ENCODE results near the gene FUS.
A peak's percentile ranks its signal among the peaks of the same experiment; 100 is the strongest.
"Not testable (repeated sequence)": the region's sequence is repeated elsewhere in the genome, so short reads cannot be mapped to it uniquely, and the experiment has no call there.

The FUS gene

GRCh38 chr16:31198207-31198882, 18.4 kb downstream of the FUS start:
- H3K9ac ChIP-seq (ENCODE audit: low read depth, low read length) = no peak overlapping the region
- no peak overlapping the region for H3K4me3 ChIP-seq (ENCODE audit: low read length)
- 89% methylated on average over 7 of the region's 7 CpGs for WGBS
- H3K27me3 ChIP-seq (ENCODE audit: insufficient read depth, low read length) = peaks cover 20% of the 10 kb centered on the region
- peak overlapping the region; percentile 12; the same call in 1 of the 2 replicates for H3K27ac ChIP-seq (ENCODE audit: low read depth, low read length)
- H3K9me3 ChIP-seq (ENCODE audit: insufficient read depth, low read depth, low read length) = no peaks in the 10 kb centered on the region
- peaks cover 47% of the 10 kb centered on the region for H3K36me3 ChIP-seq (ENCODE audit: insufficient read depth, low read length)
- H3K4me1 ChIP-seq (ENCODE audit: insufficient read depth, low read length) = no peaks in the 10 kb centered on the region

GRCh38 chr16:31199430-31200041, 19.6 kb downstream of the FUS start:
- Histone ChIP-seq H3K9me3 (ENCODE audit: insufficient read depth, low read depth, low read length) (no peaks in the 10 kb centered on the region), H3K4me3 (ENCODE audit: low read length) (no peak overlapping the region), H3K27me3 (ENCODE audit: insufficient read depth, low read length) (peaks cover 24% of the 10 kb centered on the region), H3K4me1 (ENCODE audit: insufficient read depth, low read length) (no peaks in the 10 kb centered on the region), H3K27ac (ENCODE audit: low read depth, low read length) (no peak overlapping the region), H3K9ac (ENCODE audit: low read depth, low read length) (no peak overlapping the region), H3K36me3 (ENCODE audit: insufficient read depth, low read length) (peaks cover 35% of the 10 kb centered on the region)
- 91% methylated on average over 5 of the region's 5 CpGs for WGBS

- Histone ChIP-seq H3K27me3 (ENCODE audit: insufficient read depth, low read length) (peaks cover 30% of the 10 kb centered on the region), H3K36me3 (ENCODE audit: insufficient read depth, low read length) (peaks cover 29% of the 10 kb centered on the region)
- H3K27ac ChIP-seq (ENCODE audit: low read depth, low read length); H3K9me3 ChIP-seq (ENCODE audit: insufficient read depth, low read depth, low read length); H3K9ac ChIP-seq (ENCODE audit: low read depth, low read length); H3K4me3 ChIP-seq (ENCODE audit: low read length); H3K4me1 ChIP-seq (ENCODE audit: insufficient read depth, low read length): not testable (repeated sequence)
- WGBS = 92% methylated on average over 8 of the region's 8 CpGs
These were observed 20.2 kb downstream of the FUS start for GRCh38 chr16:31200111-31200510.

GRCh38 chr16:31200821-31201568, 21.1 kb downstream of the FUS start:
- 72% methylated on average over 7 of the region's 8 CpGs for WGBS
- Histone ChIP-seq H3K4me1 (ENCODE audit: insufficient read depth, low read length) (no peaks in the 10 kb centered on the region), H3K4me3 (ENCODE audit: low read length) (peak overlapping the region; percentile 64), H3K27ac (ENCODE audit: low read depth, low read length) (peak overlapping the region; percentile 31; the same call in 1 of the 2 replicates), H3K9me3 (ENCODE audit: insufficient read depth, low read depth, low read length) (no peaks in the 10 kb centered on the region), H3K27me3 (ENCODE audit: insufficient read depth, low read length) (peaks cover 30% of the 10 kb centered on the region), H3K9ac (ENCODE audit: low read depth, low read length) (no peak overlapping the region), H3K36me3 (ENCODE audit: insufficient read depth, low read length) (peaks cover 20% of the 10 kb centered on the region)

GRCh38 chr16:31201582-31202413, 21.9 kb downstream of the FUS start:
- Histone ChIP-seq H3K36me3 (ENCODE audit: insufficient read depth, low read length) (peaks cover 12% of the 10 kb centered on the region), H3K9me3 (ENCODE audit: insufficient read depth, low read depth, low read length) (no peaks in the 10 kb centered on the region), H3K4me3 (ENCODE audit: low read length) (peak overlapping the region; percentile 64), H3K4me1 (ENCODE audit: insufficient read depth, low read length) (no peaks in the 10 kb centered on the region), H3K27ac (ENCODE audit: low read depth, low read length) (peak overlapping the region; percentile 31; the same call in 1 of the 2 replicates), H3K9ac (ENCODE audit: low read depth, low read length) (peak overlapping the region; percentile 67), H3K27me3 (ENCODE audit: insufficient read depth, low read length) (peaks cover 30% of the 10 kb centered on the region)
- WGBS = 15% methylated on average over 35 of the region's 35 CpGs

- peak within 1 kb of the TSS; percentile 67 for H3K9ac ChIP-seq (ENCODE audit: low read depth, low read length)
- peak within 1 kb of the TSS; percentile 31; the same call in 1 of the 2 replicates for H3K27ac ChIP-seq (ENCODE audit: low read depth, low read length)
These were observed 22.8 kb downstream of the FUS start, which contains the start of gene PYCARD for GRCh38 chr16:31202414-31203375. Gene PYCARD (minus strand): TSS chr16:31202760. CDS start chr16:31202690, 70 bp downstream.

GRCh38 chr16:31204871-31205666, 25.1 kb downstream of the FUS start:
- WGBS = 92% methylated on average over 9 of the region's 9 CpGs
- no peak overlapping the region for H3K4me3 ChIP-seq (ENCODE audit: low read length)
- peaks cover 34% of the 10 kb centered on the region for H3K27me3 ChIP-seq (ENCODE audit: insufficient read depth, low read length)
- no peak overlapping the region for H3K27ac ChIP-seq (ENCODE audit: low read depth, low read length)
- H3K4me1 ChIP-seq (ENCODE audit: insufficient read depth, low read length) = no peaks in the 10 kb centered on the region
- H3K9ac ChIP-seq (ENCODE audit: low read depth, low read length) = no peak overlapping the region
- no peaks in the 10 kb centered on the region for H3K9me3 ChIP-seq (ENCODE audit: insufficient read depth, low read depth, low read length)
- no peaks in the 10 kb centered on the region for H3K36me3 ChIP-seq (ENCODE audit: insufficient read depth, low read length)

More at GRCh38 chr16:31202414-31203375, 22.8 kb downstream of the FUS start, which contains the start of gene PYCARD:
- Histone ChIP-seq H3K4me3 (ENCODE audit: low read length) (peak within 1 kb of the TSS; percentile 64), H3K27me3 (ENCODE audit: insufficient read depth, low read length) (peaks cover 34% of the 10 kb centered on the region), H3K9me3 (ENCODE audit: insufficient read depth, low read depth, low read length) (no peaks in the 10 kb centered on the region), H3K4me1 (ENCODE audit: insufficient read depth, low read length) (no peaks in the 10 kb centered on the region), H3K36me3 (ENCODE audit: insufficient read depth, low read length) (peaks cover 9% of the 10 kb centered on the region; the same call in 1 of the 2 replicates)
- 17% methylated on average over 69 of the region's 69 CpGs for WGBS

- no peaks in the 10 kb centered on the region for H3K9me3 ChIP-seq (ENCODE audit: insufficient read depth, low read depth, low read length)
- H3K27me3 ChIP-seq (ENCODE audit: insufficient read depth, low read length) = peaks cover 29% of the 10 kb centered on the region
- H3K36me3 ChIP-seq (ENCODE audit: insufficient read depth, low read length) = no peaks in the 10 kb centered on the region
- H3K27ac ChIP-seq (ENCODE audit: low read depth, low read length) = no peak overlapping the region
- no peak overlapping the region for H3K4me3 ChIP-seq (ENCODE audit: low read length)
- H3K9ac ChIP-seq (ENCODE audit: low read depth, low read length) = no peak overlapping the region
- no peaks in the 10 kb centered on the region for H3K4me1 ChIP-seq (ENCODE audit: insufficient read depth, low read length)
- 90% methylated on average over 6 of the region's 6 CpGs for WGBS
These were observed 26.8 kb downstream of the FUS start for GRCh38 chr16:31206776-31207175.

- no peak overlapping the region for H3K4me3 ChIP-seq (ENCODE audit: low read length)
- H3K9me3 ChIP-seq (ENCODE audit: insufficient read depth, low read depth, low read length) = no peaks in the 10 kb centered on the region
- H3K27ac ChIP-seq (ENCODE audit: low read depth, low read length) = no peak overlapping the region
- no peak overlapping the region for H3K9ac ChIP-seq (ENCODE audit: low read depth, low read length)
- H3K4me1 ChIP-seq (ENCODE audit: insufficient read depth, low read length) = peaks cover 5% of the 10 kb centered on the region; the same call in 1 of the 2 replicates
- H3K27me3 ChIP-seq (ENCODE audit: insufficient read depth, low read length) = peaks cover 50% of the 10 kb centered on the region
- H3K36me3 ChIP-seq (ENCODE audit: insufficient read depth, low read length) = no peaks in the 10 kb centered on the region
- 97% methylated on average over 1 of the region's 1 CpG for WGBS
These were observed 33.4 kb downstream of the FUS start for GRCh38 chr16:31213342-31213741.

All from HUES64 (cell line).